A549 (cell line): ENCODE measurements around the gene SRC.

Experiments used
- CTCF ChIP-seq: fragments of >200 bp; sonication (Bioruptor Twin); formaldehyde crosslinking; IDR thresholded peaks from 3 replicates; pipeline ENCODE4 v1.5.1; 2016
- ELK1 ChIP-seq: fragments of 150-350 bp; IDR thresholded peaks from 2 replicates; pipeline ENCODE4 v1.6.1; 2014; ENCODE audit warnings: low read depth, mild to moderate bottlenecking, low read length
- EP300 ChIP-seq, 2 experiments: fragments of >200 bp; sonication (Bioruptor Twin); formaldehyde crosslinking; IDR thresholded peaks; 2 replicates in 1 of 2; 3 replicates in 1 of 2; pipeline ENCODE4 v1.6.1; 2016 to 2017
- HMGXB4 ChIP-seq: fragments of 250-450 bp; sonication (Bioruptor Pico); IDR thresholded peaks from 2 replicates; pipeline ENCODE4 v1.5.0; 2021; ENCODE audit warnings: mild to moderate bottlenecking, moderate library complexity, borderline replicate concordance
- HOXA7 ChIP-seq: fragments of 250-450 bp; sonication (Bioruptor Pico); IDR thresholded peaks from 2 replicates; pipeline ENCODE4 v1.5.0; 2020; ENCODE audit warnings: mild to moderate bottlenecking, moderate library complexity
- JUN ChIP-seq, 2 experiments: fragments of >200 bp; sonication (Bioruptor Twin); formaldehyde crosslinking; IDR thresholded peaks; 2 replicates in 1 of 2; 3 replicates in 1 of 2; pipeline ENCODE4 v1.6.1; 2016 to 2017
- MYC ChIP-seq: IDR thresholded peaks from 2 replicates; pipeline ENCODE4 v1.6.1; 2012; ENCODE audit warnings: mild to moderate bottlenecking, inconsistent platforms, low read length, improper control_type of control experiment, borderline replicate concordance
- POLR2A ChIP-seq: IDR thresholded peaks from 2 replicates; pipeline ENCODE4 v1.6.1; 2012; ENCODE audit warnings: mild to moderate bottlenecking, low read length
- REST ChIP-seq: fragments of 200-600 bp; sonication (generic); IDR thresholded peaks from 2 replicates; pipeline ENCODE4 v1.6.1; 2016; ENCODE audit warnings: antibody characterized with exemption, mild to moderate bottlenecking, moderate library complexity
- RFX5 ChIP-seq: fragments of 450-650 bp; IDR thresholded peaks from 2 replicates; pipeline ENCODE4 v1.7.1; 2014; ENCODE audit warnings: antibody characterized with exemption, mild to moderate bottlenecking, moderate library complexity
- USF2 ChIP-seq: fragments of 450-650 bp; IDR thresholded peaks from 2 replicates; pipeline ENCODE4 v1.6.1; 2014; ENCODE audit warnings: antibody characterized with exemption
- ZC3H11A ChIP-seq: fragments of 450-650 bp; IDR thresholded peaks from 2 replicates; pipeline ENCODE4 v1.6.1; 2014; ENCODE audit warnings: antibody characterized with exemption, mild to moderate bottlenecking

GRCh38 chr20:37390503-37390890, 44.6 kb downstream of the SRC start:
- TF ChIP-seq REST (no peak), POLR2A (no peak), RFX5 (no peak), EP300 (IDR thresholded peaks at IDR 0.05) (no peak), USF2 (no peak), CTCF (no peak), ZC3H11A (no peak), JUN (IDR thresholded peaks at IDR 0.05) (no peak), HMGXB4 (CRISPR knock-in tag) (no peak), HOXA7 (CRISPR knock-in tag) (no peak), ELK1 (no peak), MYC (no peak)
